ENCODE data around the gene HSD17B8.

DNA sequence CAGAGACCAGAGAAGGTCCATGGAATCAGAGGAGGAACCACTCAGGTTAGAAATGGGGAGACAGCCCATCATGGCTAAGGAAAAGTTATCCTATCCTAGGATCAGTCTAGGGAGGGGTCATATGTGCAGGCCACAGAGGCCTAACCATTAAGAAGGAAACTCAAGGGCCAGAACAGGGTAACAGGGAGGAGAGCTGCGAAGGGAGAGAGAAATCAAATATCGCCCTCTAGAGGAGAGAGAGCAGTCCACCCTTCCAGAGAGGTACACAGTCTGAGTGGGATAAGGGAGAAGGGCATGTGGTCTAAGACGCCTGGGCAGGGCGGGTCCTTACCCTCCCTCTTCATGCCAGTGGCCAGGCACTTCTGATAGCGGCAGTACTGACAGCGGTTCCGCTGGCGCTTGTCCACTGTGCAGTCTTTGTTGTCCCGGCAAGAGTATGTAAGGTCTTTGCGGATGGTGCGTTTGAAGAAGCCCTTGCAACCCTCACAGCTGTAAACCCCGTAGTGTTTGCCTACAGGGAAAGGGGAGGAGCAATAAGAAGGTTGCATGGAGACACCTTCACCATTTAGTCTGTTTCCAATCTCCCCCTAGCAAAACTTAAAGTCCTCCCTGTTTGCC is 6.9 kb upstream of the HSD17B8 start:
- TF ChIP-seq, protein P1, sequence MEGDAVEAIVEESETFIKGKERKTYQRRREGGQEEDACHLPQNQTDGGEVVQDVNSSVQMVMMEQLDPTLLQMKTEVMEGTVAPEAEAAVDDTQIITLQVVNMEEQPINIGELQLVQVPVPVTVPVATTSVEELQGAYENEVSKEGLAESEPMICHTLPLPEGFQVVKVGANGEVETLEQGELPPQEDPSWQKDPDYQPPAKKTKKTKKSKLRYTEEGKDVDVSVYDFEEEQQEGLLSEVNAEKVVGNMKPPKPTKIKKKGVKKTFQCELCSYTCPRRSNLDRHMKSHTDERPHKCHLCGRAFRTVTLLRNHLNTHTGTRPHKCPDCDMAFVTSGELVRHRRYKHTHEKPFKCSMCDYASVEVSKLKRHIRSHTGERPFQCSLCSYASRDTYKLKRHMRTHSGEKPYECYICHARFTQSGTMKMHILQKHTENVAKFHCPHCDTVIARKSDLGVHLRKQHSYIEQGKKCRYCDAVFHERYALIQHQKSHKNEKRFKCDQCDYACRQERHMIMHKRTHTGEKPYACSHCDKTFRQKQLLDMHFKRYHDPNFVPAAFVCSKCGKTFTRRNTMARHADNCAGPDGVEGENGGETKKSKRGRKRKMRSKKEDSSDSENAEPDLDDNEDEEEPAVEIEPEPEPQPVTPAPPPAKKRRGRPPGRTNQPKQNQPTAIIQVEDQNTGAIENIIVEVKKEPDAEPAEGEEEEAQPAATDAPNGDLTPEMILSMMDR (IDR thresholded peaks at IDR 0.05) = peak; percentile 83
- TF ChIP-seq ZFX (IDR thresholded peaks at IDR 0.05; ENCODE audit: borderline replicate concordance) = no peak

Data from 22Rv1 (cell line).